GM21526 (cell line): ENCODE measurements around the gene RBMS1.

ENCODE experiments used
- ATAC-seq: cut with Tn5 transposase; IDR thresholded peaks from one replicate; pipeline ENCODE4 v1.9.1; 2021; ENCODE audit warnings: moderate library complexity; ENCODE audit not compliant: unreplicated experiment, low FRiP score

RBMS1 gene

DNA sequence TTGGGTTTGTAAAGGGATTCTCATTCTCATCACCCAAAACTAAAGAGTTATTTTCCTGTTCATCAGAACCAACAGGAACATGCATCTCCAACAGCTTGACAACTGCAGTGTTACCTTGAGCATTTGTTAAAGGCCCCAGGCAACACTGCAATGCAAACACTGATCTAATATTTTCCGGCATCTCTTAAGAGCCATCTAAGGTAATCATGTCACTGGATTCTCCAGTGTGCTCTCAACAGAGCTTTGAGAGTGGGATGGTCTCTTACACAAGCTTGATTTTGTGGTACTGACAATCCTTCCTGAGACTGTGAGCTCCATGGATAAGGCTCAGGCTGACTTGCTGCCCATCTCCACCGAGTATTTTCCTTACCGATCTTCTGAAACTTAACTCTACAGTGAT is 203.0 kb downstream of the RBMS1 start:
- no peak for ATAC-seq

- no peak for ATAC-seq
Measured at GRCh38 chr2:160289831-160290230, 203.8 kb downstream of the RBMS1 start.

- ATAC-seq, result no peak
Measured at GRCh38 chr2:160289126-160289525, 204.5 kb downstream of the RBMS1 start.

DNA sequence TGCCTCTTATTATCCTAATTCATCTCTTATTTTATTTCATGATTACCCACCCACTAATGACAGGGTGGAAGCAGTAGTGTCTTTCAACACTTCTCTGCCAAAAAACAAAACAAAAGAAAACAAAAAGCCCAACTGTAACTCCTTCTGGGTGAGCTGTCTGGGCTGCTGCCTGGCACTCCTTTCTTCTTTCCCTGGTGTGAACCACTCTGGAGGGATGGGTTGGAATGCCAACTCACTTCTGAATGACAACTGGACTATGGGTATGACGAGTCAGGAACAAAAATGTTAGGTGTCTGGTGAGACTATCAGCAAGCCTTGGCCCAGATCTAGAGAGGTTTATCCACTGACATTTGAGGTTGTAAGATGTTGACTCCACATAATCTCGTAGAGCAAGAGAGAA is 205.3 kb downstream of the RBMS1 start:
- ATAC-seq, result no peak

- ATAC-seq, result no peak
Measured at GRCh38 chr2:160287476-160287875, 206.1 kb downstream of the RBMS1 start.

DNA sequence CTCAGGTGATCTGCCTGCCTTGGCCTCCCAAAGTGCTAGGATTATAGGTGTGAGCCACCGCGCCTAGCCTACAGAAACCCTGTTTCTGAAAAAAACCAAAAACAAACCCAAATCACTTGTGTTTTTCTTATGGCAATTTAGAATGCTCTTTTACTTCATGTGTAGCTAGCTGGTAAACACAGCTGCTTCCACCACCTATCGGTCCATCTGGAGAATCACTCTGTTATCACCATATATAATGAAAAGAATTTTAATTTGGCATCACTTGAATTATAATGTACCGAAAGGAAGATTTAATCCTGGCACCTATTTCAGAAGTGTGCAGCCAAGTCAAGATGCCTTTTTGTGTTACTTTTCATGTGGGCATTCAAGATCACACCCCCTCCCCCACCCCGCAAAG is 207.1 kb downstream of the RBMS1 start:
- ATAC-seq, result no peak

DNA sequence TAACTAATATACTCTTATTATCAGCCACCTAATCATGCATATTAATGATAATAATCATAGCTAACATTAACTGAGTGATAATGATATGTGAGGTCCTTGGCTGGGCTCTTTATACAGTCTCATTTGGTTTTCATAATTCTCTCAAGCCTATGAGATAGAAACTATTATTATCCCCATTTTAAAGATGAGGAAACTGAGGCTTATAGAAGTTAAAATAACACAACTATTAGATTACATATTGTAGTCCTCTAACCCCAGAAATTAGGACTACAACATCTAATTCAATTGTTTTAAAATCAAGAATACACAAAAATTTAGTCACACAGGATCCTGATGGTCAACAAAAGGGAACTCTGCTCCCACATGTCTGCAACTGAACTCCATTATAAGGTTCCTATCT is 209.9 kb downstream of the RBMS1 start:
- ATAC-seq, result no peak

GRCh38 chr2:160282063-160282580 is 211.5 kb downstream of the RBMS1 start:
- ATAC-seq, result no peak

DNA sequence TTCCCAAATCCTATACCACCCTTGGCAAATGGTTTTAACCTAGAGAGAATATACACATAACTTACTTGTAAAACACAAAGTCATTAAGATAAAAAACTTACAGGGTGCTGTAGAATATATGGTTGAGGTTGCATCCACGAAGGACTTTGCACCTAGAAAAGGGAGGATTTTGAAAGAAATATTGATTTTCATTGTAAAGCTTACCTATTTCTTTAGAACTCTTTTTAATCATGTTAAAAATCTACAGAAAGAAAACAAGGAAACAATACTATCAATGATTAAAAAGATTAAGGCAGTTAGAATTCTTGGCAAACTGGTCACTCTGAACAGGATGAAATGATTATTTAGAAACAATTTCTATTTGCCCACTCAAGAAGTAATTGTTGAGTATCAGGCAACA is 212.4 kb downstream of the RBMS1 start:
- ATAC-seq, result no peak

- ATAC-seq, result no peak
Measured at GRCh38 chr2:160279813-160280465, 213.7 kb downstream of the RBMS1 start.

GRCh38 chr2:160278879-160279177 is 214.8 kb downstream of the RBMS1 start:
- no peak for ATAC-seq

DNA sequence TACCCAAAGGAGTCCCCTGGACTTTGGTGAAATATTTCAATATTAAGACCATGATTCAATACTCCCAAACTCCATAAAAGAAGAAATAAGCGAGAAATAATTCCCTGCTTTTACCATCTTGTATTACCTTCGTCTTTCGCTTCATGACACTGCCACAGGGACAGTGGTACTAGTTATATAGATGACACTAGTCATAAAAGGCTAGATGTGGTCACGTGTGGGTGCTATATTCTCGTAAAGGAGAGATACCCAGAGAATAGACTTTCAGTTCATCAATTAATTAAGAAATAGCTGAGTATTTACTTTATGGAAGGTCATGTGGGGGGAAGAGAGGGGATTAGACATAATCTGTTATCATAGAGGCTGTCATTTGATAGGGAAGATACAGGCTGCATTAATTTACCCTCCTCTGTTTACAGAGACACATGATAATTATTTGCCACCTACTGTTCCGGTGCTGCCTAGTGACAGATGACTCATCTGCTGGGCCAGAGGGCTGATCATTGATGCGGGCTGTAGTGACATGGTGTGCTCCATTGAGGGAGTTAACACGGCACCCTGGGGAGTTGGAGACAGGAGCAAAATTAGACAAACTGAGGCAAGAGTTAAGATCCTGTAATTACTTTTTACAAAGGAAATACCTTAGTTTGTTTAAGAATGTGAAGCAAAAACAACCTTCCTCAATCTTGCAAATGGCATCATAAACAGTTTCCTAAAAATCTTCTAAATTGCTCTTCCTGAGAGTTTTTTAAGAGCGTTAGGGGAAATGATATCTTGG is 215.3 kb downstream of the RBMS1 start:
- ATAC-seq, result peak; percentile 62

GRCh38 chr2:160277151-160277550 is 216.5 kb downstream of the RBMS1 start:
- no peak for ATAC-seq

DNA sequence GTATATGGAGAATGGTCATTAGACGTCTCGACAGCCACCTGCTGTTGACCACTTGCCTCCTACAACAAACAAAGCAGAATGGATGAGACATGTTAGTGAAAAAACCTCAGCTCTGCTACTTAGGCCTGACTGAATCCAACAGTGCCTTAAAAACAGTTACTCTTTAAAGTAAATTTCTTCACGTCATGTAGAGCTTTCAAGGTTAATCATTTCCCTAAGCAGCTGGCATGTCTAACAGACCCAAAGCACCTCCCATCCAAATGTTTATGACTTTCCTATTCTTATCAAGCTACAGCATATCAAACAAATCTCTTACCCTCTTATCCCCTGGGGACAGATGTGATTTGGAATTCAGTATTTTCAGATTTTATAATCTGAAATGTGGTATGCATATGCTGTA is 218.0 kb downstream of the RBMS1 start:
- no peak for ATAC-seq

DNA sequence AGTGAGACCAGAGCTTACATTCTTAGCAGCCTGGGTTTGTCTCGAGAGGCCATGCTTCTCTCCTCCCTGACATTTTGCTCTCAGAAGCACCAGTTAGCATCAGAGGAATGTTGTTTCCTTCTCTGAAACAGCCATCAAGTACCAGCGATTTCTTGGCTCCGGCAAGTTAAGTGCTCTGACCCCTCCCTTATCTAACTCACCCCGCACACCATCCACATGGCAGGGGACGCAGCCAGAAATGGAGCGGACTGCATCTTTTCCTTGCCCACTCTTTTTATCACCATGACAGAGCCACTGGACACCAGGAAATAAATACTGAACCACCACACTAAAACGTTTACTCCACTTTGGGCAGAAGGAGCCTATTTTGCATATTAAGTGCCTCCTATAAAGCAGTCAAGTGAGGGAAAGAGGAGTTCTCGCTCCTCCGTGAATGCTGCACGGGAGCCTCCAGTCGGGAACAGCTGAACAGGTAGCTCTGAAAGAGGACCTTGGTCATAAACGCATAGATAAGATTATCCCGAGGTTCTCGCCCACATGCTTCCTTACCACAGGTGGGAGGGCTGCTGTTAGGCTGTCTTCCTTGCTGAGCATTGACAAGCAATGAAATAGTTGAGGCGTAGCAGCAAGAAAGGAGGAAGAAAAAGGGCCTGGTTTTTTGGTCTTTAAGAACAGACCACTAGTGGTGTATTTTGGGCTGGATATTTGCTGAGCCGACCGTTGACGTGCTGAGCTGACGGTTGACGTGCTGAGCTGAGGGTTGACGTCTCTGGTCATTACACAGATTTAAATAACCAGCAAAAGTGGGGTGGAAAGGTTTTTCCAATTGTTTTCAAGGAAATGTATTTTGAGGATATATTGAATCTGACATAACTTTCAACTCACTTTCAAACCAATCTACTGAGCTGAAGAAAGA is 222.2 kb downstream of the RBMS1 start:
- no peak for ATAC-seq

- ATAC-seq, result no peak
Measured at GRCh38 chr2:160270571-160271113, 223.0 kb downstream of the RBMS1 start.

- ATAC-seq, result peak; percentile 97
Measured at GRCh38 chr2:160269803-160270570, 223.6 kb downstream of the RBMS1 start.

DNA sequence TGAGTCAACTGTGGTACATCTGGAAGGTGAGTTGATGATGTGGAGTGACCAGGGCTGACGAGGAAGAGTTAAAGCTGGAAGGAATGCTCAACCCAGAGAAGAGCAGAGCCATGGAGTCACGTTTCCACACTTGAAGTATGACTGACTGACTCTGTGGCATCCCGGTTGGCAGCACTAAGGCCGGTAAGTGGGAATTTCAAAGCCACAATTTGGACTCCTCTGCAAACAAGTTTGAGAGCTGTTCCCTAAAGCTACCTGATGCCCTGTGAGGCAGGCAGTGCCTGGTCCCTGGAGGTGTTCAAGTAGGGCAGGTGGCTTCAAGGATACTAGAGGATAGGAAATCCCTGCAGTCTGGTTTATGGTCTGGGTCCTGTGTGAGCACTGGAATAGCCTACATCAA is 224.2 kb downstream of the RBMS1 start:
- no peak for ATAC-seq

DNA sequence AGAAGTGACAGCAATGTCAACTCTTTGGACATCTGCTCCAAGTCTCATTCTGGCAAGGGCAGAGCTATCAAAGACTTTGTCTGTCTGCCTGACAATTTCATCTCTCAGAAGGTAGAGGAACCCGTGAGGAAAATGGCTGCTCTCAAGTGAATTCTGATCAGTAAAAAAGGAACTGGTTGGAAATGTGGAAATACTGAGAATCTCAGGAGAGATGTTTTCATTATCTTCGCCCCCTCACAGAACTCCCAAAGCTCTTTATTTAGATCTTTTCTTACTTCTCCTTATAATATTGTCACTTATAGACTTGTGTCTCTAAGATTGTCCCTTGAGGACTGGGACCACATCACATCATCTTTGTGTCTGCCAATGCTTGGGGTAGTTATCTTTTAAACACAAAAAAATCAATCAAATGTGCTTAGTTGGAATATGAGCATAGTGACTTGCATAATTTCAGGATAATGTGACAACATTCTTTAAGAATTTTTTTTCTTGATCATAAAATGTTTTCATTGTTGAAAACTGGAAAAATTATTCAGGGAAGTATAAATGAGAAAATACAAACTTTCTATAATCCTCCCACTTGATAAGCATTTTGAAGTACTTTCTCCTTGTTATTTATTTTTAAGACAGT is 225.3 kb downstream of the RBMS1 start:
- no peak for ATAC-seq

DNA sequence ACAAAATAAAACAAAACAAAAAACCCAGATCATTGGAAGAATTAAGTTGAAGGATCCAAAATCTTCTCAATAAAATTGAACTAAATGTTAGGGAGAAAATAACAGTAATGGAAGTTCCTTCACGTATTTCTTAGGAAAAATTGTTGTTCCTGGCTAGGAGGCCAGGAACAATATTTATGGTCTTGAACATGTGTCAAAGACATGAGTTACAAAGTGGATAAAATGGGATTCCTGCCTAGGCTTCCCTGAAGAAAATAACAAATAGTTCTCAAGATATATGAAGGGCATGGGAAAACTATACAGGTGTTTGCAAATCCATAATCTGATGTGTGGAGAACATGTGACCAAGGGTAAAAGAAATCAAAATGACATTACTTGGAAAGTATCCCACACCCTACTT is 225.9 kb downstream of the RBMS1 start:
- no peak for ATAC-seq
